ENCODE results near the gene SEC23B. TPM values are rescaled to one million over a fixed set of nuclear protein-coding genes. Genes with fewer than 3 reads are reported as not detected.
A peak's percentile ranks its signal among the peaks of the same experiment; 100 is the strongest.

SEC23B gene
- 22.0 and 26.3 TPM in 2 replicates for total RNA-seq (2022)
- Bru-seq, nascent RNA, result percentile 60 among the genes with signal in this experiment
- BruChase-seq, experiment 1, labeled RNA remaining after a 6-hour chase, result percentile 64 among the genes with signal in this experiment
- percentile 53 among the genes with signal in this experiment for BruChase-seq, experiment 2, labeled RNA remaining after a 2-hour chase
- long read RNA-seq, transcript SEC23B-204 (20 exons, 3,484 nt), result minor isoform, 17 of 64 reads
- long read RNA-seq, transcript SEC23B-202 (20 exons, 3,464 nt), result major isoform, 33 of 64 reads
- long read RNA-seq, partial matches to known transcripts, result 10 of 64 reads
- long read RNA-seq, other reads (novel, unspliced or antisense), result 3 of 64 reads

- no peaks in the 10 kb centered on the region for H3K4me1 Mint-ChIP-seq (ENCODE audit: low read depth, unreplicated experiment)
- intact Hi-C loops (cut with micrococcal nuclease; ENCODE audit: unreplicated experiment), result no loop called here
- no peaks in the 10 kb centered on the region for H3K9me3 Mint-ChIP-seq (ENCODE audit: low read depth, unreplicated experiment)
- no peaks in the 10 kb centered on the region for H3K27me3 Mint-ChIP-seq (ENCODE audit: unreplicated experiment)
- peak; percentile 78 for DNase-seq
- H3K27ac Mint-ChIP-seq (ENCODE audit: unreplicated experiment), result peak within 1 kb of the TSS; percentile 96
- CTCF ChIA-PET, result no interaction called here
- H3K4me3 Mint-ChIP-seq (ENCODE audit: low read depth, unreplicated experiment), result peak within 1 kb of the TSS; percentile 87
- no TSS peak for BruUV-seq (replicated peaks)
- peaks cover 26% of the 10 kb centered on the region for H3K36me3 Mint-ChIP-seq (ENCODE audit: insufficient read depth, unreplicated experiment)
- TF ChIP-seq CTCF (IDR thresholded peaks at IDR 0.05; ENCODE audit: unreplicated experiment), result no peak
These were observed at the start of gene SEC23B for GRCh38 chr20:18507218-18508191. TSS of gene SEC23B (plus strand) at chr20:18507940. CDS start at chr20:18510836, 2,896 bp downstream.

- Mint-ChIP-seq H3K9me3 (ENCODE audit: low read depth, unreplicated experiment) (no peaks in the 10 kb centered on the region), H3K4me3 (ENCODE audit: low read depth, unreplicated experiment) (peak overlapping the region; percentile 81), H3K27ac (ENCODE audit: unreplicated experiment) (no peak overlapping the region), H3K27me3 (ENCODE audit: unreplicated experiment) (no peaks in the 10 kb centered on the region), H3K36me3 (ENCODE audit: insufficient read depth, unreplicated experiment) (peaks cover 13% of the 10 kb centered on the region), H3K4me1 (ENCODE audit: low read depth, unreplicated experiment) (no peaks in the 10 kb centered on the region)
- BruUV-seq (replicated peaks), result no TSS peak
- CTCF ChIA-PET, result interaction anchor here (0.6 to 0.7 kb wide), 2 partner anchors 12 to 83 kb away, joined by 3 to 5 read pairs; no protein-coding TSS in a partner anchor
- TF ChIP-seq CTCF (IDR thresholded peaks at IDR 0.05; ENCODE audit: unreplicated experiment), result no peak
- no peak for DNase-seq
- intact Hi-C loops (cut with micrococcal nuclease; ENCODE audit: unreplicated experiment), result loop anchor here (10.0 kb wide), 1 partner anchor 51 kb away; no protein-coding TSS in a partner anchor
These were observed 42.1 kb upstream of the SEC23B start for GRCh38 chr20:18465536-18466200.

- no peak for TF ChIP-seq CTCF (IDR thresholded peaks at IDR 0.05; ENCODE audit: unreplicated experiment)
- H3K4me1 Mint-ChIP-seq (ENCODE audit: low read depth, unreplicated experiment), result no peaks in the 10 kb centered on the region
- intact Hi-C loops (cut with micrococcal nuclease; ENCODE audit: unreplicated experiment), result loop anchor here (10.0 kb wide), 1 partner anchor 52 kb away; no protein-coding TSS in a partner anchor
- no peaks in the 10 kb centered on the region for H3K27me3 Mint-ChIP-seq (ENCODE audit: unreplicated experiment)
- no TSS peak for BruUV-seq (replicated peaks)
- H3K27ac Mint-ChIP-seq (ENCODE audit: unreplicated experiment), result peak overlapping the region; percentile 79
- peak overlapping the region; percentile 81 for H3K4me3 Mint-ChIP-seq (ENCODE audit: low read depth, unreplicated experiment)
- H3K36me3 Mint-ChIP-seq (ENCODE audit: insufficient read depth, unreplicated experiment), result peaks cover 13% of the 10 kb centered on the region
- DNase-seq, result no peak
- CTCF ChIA-PET, result interaction anchor here (1.1 kb wide), 1 partner anchor 11 kb away, joined by 5 read pairs; no protein-coding TSS in a partner anchor
- H3K9me3 Mint-ChIP-seq (ENCODE audit: low read depth, unreplicated experiment), result no peaks in the 10 kb centered on the region
These were observed 41.2 kb upstream of the SEC23B start for GRCh38 chr20:18466574-18466893.

Data from Calu3 (cell line).